ENCODE data around the gene PMS2. TPM values are rescaled to one million over a fixed set of nuclear protein-coding genes. Genes with fewer than 3 reads are reported as not detected.

PMS2 gene
- total and polyA plus RNA-seq, 9 of the 15 experiments (the other 6 are each of a cell fraction or from before 2014, with no cell fraction given): 4.9 to 27.6 (median 16.5) TPM

GRCh38 chr7:6030988-6031387, 22.1 kb upstream of the PMS2 start, which contains the start of gene ANKRD61:
ANKRD61 (plus strand) TSS chr7:6031376; CDS start chr7:6031376, 0 bp downstream.
- no peak for DNase-seq (ENCODE audit: extremely low read depth in 1 of 4, low spot score in 3 of 4)
- H3K9ac ChIP-seq (ENCODE audit: insufficient read depth in 1 of 2, low read depth in 2 of 2, low read length in 2 of 2): no peak within 1 kb of the TSS; a peak in 1 of 4 replicates
- no peaks in the 10 kb centered on the region; the same call in 1 of the 2 replicates for H4K20me1 ChIP-seq (replicated peaks; ENCODE audit: control insufficient read depth, insufficient read depth, low read length)
- H2AFZ ChIP-seq (ENCODE audit: low read depth, low read length): no peak within 1 kb of the TSS
- TF ChIP-seq ZNF316 (IDR thresholded peaks at IDR 0.05) (peak; percentile 85), MAFK (IDR thresholded peaks at IDR 0.05; ENCODE audit: low read length) (peak; percentile 35; the same call in 1 of the 2 replicates), POLR2H (tag; IDR thresholded peaks at IDR 0.05; ENCODE audit: low read depth) (no peak), HOMEZ (CRISPR knock-in tag; IDR thresholded peaks at IDR 0.05) (no peak), MAFF (IDR thresholded peaks at IDR 0.05; ENCODE audit: low read length) (peak; percentile 58), C11orf30 (IDR thresholded peaks at IDR 0.05; ENCODE audit: low read depth) (peak; percentile 61)
- H3K4me1 ChIP-seq (replicated peaks in 1 of 2; ENCODE audit: control insufficient read depth in 2 of 2, insufficient read depth in 2 of 2, low read length in 2 of 2): peaks cover 10 to 13% of the 10 kb centered on the region in 2 experiments; a peak in 4 of 5 replicates
- no peaks in the 10 kb centered on the region for H3K9me3 ChIP-seq (replicated peaks; ENCODE audit: control insufficient read depth, insufficient read depth, low read depth, low read length)
- ChIA-PET POLR2A (interaction anchor here (1.3 to 1.4 kb wide), 4 partner anchors 9 to 34 kb away, joined by 3 to 6 read pairs (median 5); no protein-coding TSS in a partner anchor), CTCF (ENCODE audit: low intra/inter-chr PET ratio) (no interaction called here)
- ATAC-seq: no peak
- peak within 1 kb of the TSS; percentile 9; the same call in 1 of the 3 replicates for H3K27ac ChIP-seq (ENCODE audit: extremely low read depth, low read depth, low read length)
- peak; percentile 54 for FAIRE-seq
- no peak within 1 kb of the TSS for H3K4me3 ChIP-seq
- H3K27me3 ChIP-seq (ENCODE audit: control insufficient read depth in 2 of 2, insufficient read depth in 2 of 2, low read length in 2 of 2): no peaks in the 10 kb centered on the region
- no TSS peak for BruUV-seq (replicated peaks)
- intact Hi-C loops (cut with micrococcal nuclease): no loop called here
- in situ Hi-C loops (cut with MboI): no loop called here
- no peaks in the 10 kb centered on the region for H3K9me1 ChIP-seq (ENCODE audit: control insufficient read depth, insufficient read depth, low read length)
- 100% methylated on average over 2 of the region's 2 CpGs for WGBS (ENCODE audit: insufficient coverage, low coverage, missing lambda C conversion rate)
- no peak within 1 kb of the TSS for H3K4me2 ChIP-seq (ENCODE audit: insufficient read depth, low read length)
- H3K79me2 ChIP-seq (ENCODE audit: control insufficient read depth, insufficient read depth, low read length): peaks cover 33% of the 10 kb centered on the region; the same call in 2 of the 3 replicates
- peaks cover 84% of the 10 kb centered on the region for H3K36me3 ChIP-seq (ENCODE audit: control insufficient read depth, insufficient read depth, low read length)
